Measurements from ENCODE around the gene ZEB2. TPM values are rescaled to one million over a fixed set of nuclear protein-coding genes. Genes with fewer than 3 reads are reported as not detected.

The ZEB2 gene
- total RNA-seq, 1 experiment from 2014 or later = 1.2 TPM

- no peak overlapping the region for H2BK120ac ChIP-seq (ENCODE audit: low read depth, low read length, poor library complexity, severe bottlenecking)
- no peak overlapping the region for H3K4me2 ChIP-seq (ENCODE audit: insufficient read depth, insufficient read length, low read length)
- DNase-seq = no peak
- H2BK12ac ChIP-seq (ENCODE audit: insufficient read length, low read depth, low read length) = no peak overlapping the region
- H3K23me2 ChIP-seq (ENCODE audit: insufficient read length, low read depth, low read length, poor library complexity, severe bottlenecking) = no peaks in the 10 kb centered on the region
- no peak overlapping the region; a peak in 1 of 7 replicates for H3K27ac Mint-ChIP-seq
- WGBS (ENCODE audit: extremely low coverage, insufficient read length, low lambda C conversion rate) = no CpG with 5 or more reads among the region's 6 CpGs
- H3K4me3 Mint-ChIP-seq = no peak overlapping the region
- H2BK5ac ChIP-seq (ENCODE audit: insufficient read length, low read length) = no peak overlapping the region
- H2AFZ ChIP-seq (ENCODE audit: low read length) = peak overlapping the region; percentile 80
- H3K23ac ChIP-seq (ENCODE audit: insufficient read length, low read depth, low read length) = no peak overlapping the region
- no peaks in the 10 kb centered on the region for H3K9me3 Mint-ChIP-seq
- TF ChIP-seq, protein P1, sequence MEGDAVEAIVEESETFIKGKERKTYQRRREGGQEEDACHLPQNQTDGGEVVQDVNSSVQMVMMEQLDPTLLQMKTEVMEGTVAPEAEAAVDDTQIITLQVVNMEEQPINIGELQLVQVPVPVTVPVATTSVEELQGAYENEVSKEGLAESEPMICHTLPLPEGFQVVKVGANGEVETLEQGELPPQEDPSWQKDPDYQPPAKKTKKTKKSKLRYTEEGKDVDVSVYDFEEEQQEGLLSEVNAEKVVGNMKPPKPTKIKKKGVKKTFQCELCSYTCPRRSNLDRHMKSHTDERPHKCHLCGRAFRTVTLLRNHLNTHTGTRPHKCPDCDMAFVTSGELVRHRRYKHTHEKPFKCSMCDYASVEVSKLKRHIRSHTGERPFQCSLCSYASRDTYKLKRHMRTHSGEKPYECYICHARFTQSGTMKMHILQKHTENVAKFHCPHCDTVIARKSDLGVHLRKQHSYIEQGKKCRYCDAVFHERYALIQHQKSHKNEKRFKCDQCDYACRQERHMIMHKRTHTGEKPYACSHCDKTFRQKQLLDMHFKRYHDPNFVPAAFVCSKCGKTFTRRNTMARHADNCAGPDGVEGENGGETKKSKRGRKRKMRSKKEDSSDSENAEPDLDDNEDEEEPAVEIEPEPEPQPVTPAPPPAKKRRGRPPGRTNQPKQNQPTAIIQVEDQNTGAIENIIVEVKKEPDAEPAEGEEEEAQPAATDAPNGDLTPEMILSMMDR (conservative IDR thresholded peaks at IDR 0.05) = no peak
- H4K20me1 ChIP-seq (ENCODE audit: control insufficient read depth, insufficient read depth, insufficient read length) = no peaks in the 10 kb centered on the region
- no peak overlapping the region for H4K8ac ChIP-seq (replicated peaks; ENCODE audit: insufficient read length, low read depth, low read length)
- no peak overlapping the region for H4K5ac ChIP-seq (ENCODE audit: insufficient read length, low read depth, low read length)
- H2BK20ac ChIP-seq (ENCODE audit: low read depth, low read length, poor library complexity, severe bottlenecking) = no peak overlapping the region
- H2AK5ac ChIP-seq (ENCODE audit: insufficient read length, low read length) = no peak overlapping the region
- no peaks in the 10 kb centered on the region for H3K27me3 Mint-ChIP-seq (ENCODE audit: low read depth)
- no peak overlapping the region for H3K27ac ChIP-seq (ENCODE audit: insufficient read length, low read depth, low read length)
- H3K79me1 ChIP-seq (ENCODE audit: insufficient read depth, low read depth, low read length, poor library complexity, severe bottlenecking) = no peaks in the 10 kb centered on the region
- no peaks in the 10 kb centered on the region for H3K9me3 ChIP-seq (ENCODE audit: control insufficient read depth, low read depth, low read length)
- H3K9ac ChIP-seq (ENCODE audit: extremely low read depth, insufficient read length, low read length) = no peak overlapping the region
- no peaks in the 10 kb centered on the region for H3K79me2 ChIP-seq (ENCODE audit: insufficient read depth, low read length)
- no peak overlapping the region for H3K56ac ChIP-seq (ENCODE audit: insufficient read length, low read depth, low read length)
- H3K18ac ChIP-seq (ENCODE audit: insufficient read length, low read depth, low read length) = no peak overlapping the region
- no peak overlapping the region for H3K4ac ChIP-seq (ENCODE audit: low read depth, low read length)
- H3K4me1 Mint-ChIP-seq = peaks cover 15 to 21% of the 10 kb centered on the region in 2 experiments
- H3T11ph ChIP-seq (ENCODE audit: low read length) = no peak overlapping the region
- H3K36me3 Mint-ChIP-seq (ENCODE audit: insufficient read depth in 1 of 3, low read depth in 3 of 3) = peaks cover 0 to 4% (median 0%) of the 10 kb centered on the region in 3 experiments; a peak in 1 of 7 replicates
- no peak overlapping the region; the same call in 1 of the 2 replicates for H3K14ac ChIP-seq (ENCODE audit: insufficient read depth, low read length)
- no peaks in the 10 kb centered on the region; the same call in 1 of the 2 replicates for H3K4me1 ChIP-seq (ENCODE audit: insufficient read depth, low read length)
- no peak overlapping the region for H4K91ac ChIP-seq (ENCODE audit: insufficient read length, low read depth, low read length)
- H2BK15ac ChIP-seq (ENCODE audit: low read depth, low read length) = no peak overlapping the region
- H3K27me3 ChIP-seq (ENCODE audit: insufficient read depth, low read length) = no peaks in the 10 kb centered on the region
Observed at GRCh38 chr2:144402251-144402650, 117.7 kb downstream of the ZEB2 start.

All from H9 (cell line).